AG08396 (cell line): ENCODE data around the gene ITGB6.
"Not testable (repeated sequence)": the region's sequence is repeated elsewhere in the genome, so short reads cannot be mapped to it uniquely, and the experiment has no call there.

Experiments
- DNase-seq: peaks from one replicate; pipeline ENCODE4 v3.0.0; 2012; ENCODE audit warnings: low spot score, mixed read lengths

Gene ITGB6

GRCh38 chr2:160181146-160181836 lies 18.8 kb downstream of the ITGB6 start:
- not testable (repeated sequence) for DNase-seq

GRCh38 chr2:160180690-160181089 lies 19.4 kb downstream of the ITGB6 start:
- DNase-seq, result not testable (repeated sequence)

- DNase-seq, result no peak
Measured at GRCh38 chr2:160180172-160180571, 19.9 kb downstream of the ITGB6 start.

- DNase-seq, result no peak
Measured at GRCh38 chr2:160175169-160176134, 24.6 kb downstream of the ITGB6 start.

- no peak for DNase-seq
Measured at GRCh38 chr2:160174322-160174721, 25.8 kb downstream of the ITGB6 start.

GRCh38 chr2:160169988-160170387 lies 30.1 kb downstream of the ITGB6 start:
- no peak for DNase-seq

GRCh38 chr2:160169471-160169870 lies 30.6 kb downstream of the ITGB6 start:
- DNase-seq, result no peak

GRCh38 chr2:160168878-160169277 lies 31.2 kb downstream of the ITGB6 start:
- DNase-seq, result no peak

- DNase-seq, result no peak
Measured at GRCh38 chr2:160167089-160167740, 32.9 kb downstream of the ITGB6 start.

- no peak for DNase-seq
Measured at GRCh38 chr2:160165996-160166395, 34.1 kb downstream of the ITGB6 start.

- no peak for DNase-seq
Measured at GRCh38 chr2:160165081-160165480, 35.0 kb downstream of the ITGB6 start.

GRCh38 chr2:160157861-160158829 lies 41.9 kb downstream of the ITGB6 start:
- no peak for DNase-seq

- DNase-seq, result peak; percentile 18
Measured at GRCh38 chr2:160156665-160157064, 43.4 kb downstream of the ITGB6 start.

- no peak for DNase-seq
Measured at GRCh38 chr2:160156100-160156499, 44.0 kb downstream of the ITGB6 start.

GRCh38 chr2:160148419-160148818 lies 51.7 kb downstream of the ITGB6 start:
- not testable (repeated sequence) for DNase-seq

- no peak for DNase-seq
Measured at GRCh38 chr2:160145471-160145870, 54.6 kb downstream of the ITGB6 start.

GRCh38 chr2:160144280-160144990 lies 55.6 kb downstream of the ITGB6 start:
- no peak for DNase-seq

- DNase-seq, result no peak
Measured at GRCh38 chr2:160142472-160142871, 57.6 kb downstream of the ITGB6 start.

- DNase-seq, result no peak
Measured at GRCh38 chr2:160141912-160142311, 58.2 kb downstream of the ITGB6 start.

GRCh38 chr2:160141419-160141818 lies 58.7 kb downstream of the ITGB6 start:
- no peak for DNase-seq

- DNase-seq, result no peak
Measured at GRCh38 chr2:160140471-160140870, 59.6 kb downstream of the ITGB6 start.
